GM08714 (cell line): ENCODE measurements around the gene TM9SF4.
"Not testable (repeated sequence)": the region's sequence is repeated elsewhere in the genome, so short reads cannot be mapped to it uniquely, and the experiment has no call there.

ENCODE experiments used
- H3K4me3 ChIP-seq: fragments of 200-500 bp; sonication (Bioruptor generic); 2 replicates; pipeline ENCODE4 v1.5.1; 2014; ENCODE audit warnings: mild to moderate bottlenecking, low read length, inconsistent platforms
- ZNF274 ChIP-seq: IDR thresholded peaks from 2 replicates; pipeline ENCODE4 v1.6.1; 2012; ENCODE audit warnings: mild to moderate bottlenecking, low read depth, low read length

The TM9SF4 gene

GRCh38 chr20:32179934-32180333, 70.4 kb downstream of the TM9SF4 start:
- no peak overlapping the region for H3K4me3 ChIP-seq

GRCh38 chr20:32181606-32182005, 72.1 kb downstream of the TM9SF4 start:
- no peak overlapping the region for H3K4me3 ChIP-seq
- no peak for TF ChIP-seq ZNF274

More at GRCh38 chr20:32179934-32180333, 70.4 kb downstream of the TM9SF4 start:
- no peak for TF ChIP-seq ZNF274

- H3K4me3 ChIP-seq, result no peak overlapping the region
- TF ChIP-seq ZNF274, result no peak
Observed at GRCh38 chr20:32183947-32184635, 74.6 kb downstream of the TM9SF4 start.

GRCh38 chr20:32184961-32185603, 75.6 kb downstream of the TM9SF4 start:
- H3K4me3 ChIP-seq, result no peak overlapping the region
- TF ChIP-seq ZNF274, result no peak

- H3K4me3 ChIP-seq, result no peak overlapping the region
- TF ChIP-seq ZNF274, result no peak
Observed at GRCh38 chr20:32186506-32186905, 77.0 kb downstream of the TM9SF4 start.

- TF ChIP-seq ZNF274, result no peak
- H3K4me3 ChIP-seq, result no peak overlapping the region
Observed at GRCh38 chr20:32188376-32189122, 79.0 kb downstream of the TM9SF4 start.

- H3K4me3 ChIP-seq, result no peak overlapping the region
Observed at GRCh38 chr20:32189123-32189410, 79.6 kb downstream of the TM9SF4 start.

GRCh38 chr20:32189691-32190615, 80.4 kb downstream of the TM9SF4 start:
- H3K4me3 ChIP-seq, result peak overlapping the region; percentile 44; the same call in 1 of the 2 replicates
- no peak for TF ChIP-seq ZNF274

More at GRCh38 chr20:32189123-32189410, 79.6 kb downstream of the TM9SF4 start:
- no peak for TF ChIP-seq ZNF274

GRCh38 chr20:32190616-32191415, 81.3 kb downstream of the TM9SF4 start:
- TF ChIP-seq ZNF274, result no peak
- no peak overlapping the region; the same call in 1 of the 2 replicates for H3K4me3 ChIP-seq

- no peak overlapping the region for H3K4me3 ChIP-seq
- no peak for TF ChIP-seq ZNF274
Observed at GRCh38 chr20:32191422-32191821, 81.9 kb downstream of the TM9SF4 start.

- no peak for TF ChIP-seq ZNF274
- H3K4me3 ChIP-seq, result no peak overlapping the region
Observed at GRCh38 chr20:32191873-32192272, 82.4 kb downstream of the TM9SF4 start.

- TF ChIP-seq ZNF274, result no peak
- H3K4me3 ChIP-seq, result no peak overlapping the region
Observed at GRCh38 chr20:32192698-32193097, 83.2 kb downstream of the TM9SF4 start.

GRCh38 chr20:32193336-32193735, 83.8 kb downstream of the TM9SF4 start:
- not testable (repeated sequence) for H3K4me3 ChIP-seq
